ENCODE results near the gene AGAP3.

The AGAP3 gene

GRCh38 chr7:151167197-151167961 lies 81.1 kb downstream of the AGAP3 start, which contains the start of gene GBX1:
GBX1 (minus strand) TSS chr7:151167694; CDS start chr7:151167548, 146 bp downstream.
- DNase-seq (ENCODE audit: low spot score) = peak; percentile 65

- peak; percentile 85 for DNase-seq (ENCODE audit: low spot score)
Measured at GRCh38 chr7:151168003-151168786, 81.9 kb downstream of the AGAP3 start.

- no peak for DNase-seq (ENCODE audit: low spot score)
Measured at GRCh38 chr7:151168787-151169162, 82.5 kb downstream of the AGAP3 start.

GRCh38 chr7:151172273-151173141 lies 86.2 kb downstream of the AGAP3 start:
- peak; percentile 83 for DNase-seq (ENCODE audit: low spot score)

GRCh38 chr7:151173386-151174245 lies 87.3 kb downstream of the AGAP3 start:
- no peak for DNase-seq (ENCODE audit: low spot score)

GRCh38 chr7:151174246-151175046 lies 88.2 kb downstream of the AGAP3 start:
- no peak for DNase-seq (ENCODE audit: low spot score)

- DNase-seq (ENCODE audit: low spot score) = no peak
Measured at GRCh38 chr7:151175047-151175792, 88.9 kb downstream of the AGAP3 start.

- DNase-seq (ENCODE audit: low spot score) = no peak
Measured at GRCh38 chr7:151175793-151176311, 89.6 kb downstream of the AGAP3 start.

- DNase-seq (ENCODE audit: low spot score) = no peak
Measured at GRCh38 chr7:151176401-151176800, 90.1 kb downstream of the AGAP3 start.

- no peak for DNase-seq (ENCODE audit: low spot score)
Measured at GRCh38 chr7:151177310-151177709, 91.0 kb downstream of the AGAP3 start.

GRCh38 chr7:151178236-151178635 lies 92.0 kb downstream of the AGAP3 start:
- DNase-seq (ENCODE audit: low spot score) = no peak

GRCh38 chr7:151178831-151179230 lies 92.6 kb downstream of the AGAP3 start:
- no peak for DNase-seq (ENCODE audit: low spot score)

GRCh38 chr7:151179287-151179860 lies 93.1 kb downstream of the AGAP3 start:
- DNase-seq (ENCODE audit: low spot score) = no peak

GRCh38 chr7:151179946-151180345 lies 93.7 kb downstream of the AGAP3 start:
- DNase-seq (ENCODE audit: low spot score) = no peak

- DNase-seq (ENCODE audit: low spot score) = no peak
Measured at GRCh38 chr7:151181011-151181431, 94.7 kb downstream of the AGAP3 start.

GRCh38 chr7:151185762-151186639 lies 99.7 kb downstream of the AGAP3 start:
- no peak for DNase-seq (ENCODE audit: low spot score)

GRCh38 chr7:151186640-151187408 lies 100.5 kb downstream of the AGAP3 start, which contains the start of gene ASB10:
ASB10 (minus strand) TSS chr7:151187250; CDS start chr7:151187130, 120 bp downstream.
- DNase-seq (ENCODE audit: low spot score) = no peak

Data from HuH-7.5 (cell line).